Mammary epithelial cell (primary cell): ENCODE measurements around the gene RGN.
"Not testable (repeated sequence)": the region's sequence is repeated elsewhere in the genome, so short reads cannot be mapped to it uniquely, and the experiment has no call there.

Source experiments
- CTCF ChIP-seq, 2 donors: IDR thresholded peaks in 1 of 2; conservative IDR thresholded peaks in 1 of 2; 2 replicates each; pipeline ENCODE4 v1.5.1; 2011 to 2012; ENCODE audit warnings: inconsistent platforms in 2 of 2, low read length in 2 of 2, mild to moderate bottlenecking in 2 of 2, control low read depth in 1 of 2, low read depth in 1 of 2; ENCODE audit not compliant: insufficient read depth in 1 of 2; ENCODE audit errors: extremely low read depth in 1 of 2
- EZH2 ChIP-seq: IDR thresholded peaks from 2 replicates; pipeline ENCODE4 v1.6.1; 2012; ENCODE audit warnings: low read length, inconsistent platforms, borderline replicate concordance

DNA sequence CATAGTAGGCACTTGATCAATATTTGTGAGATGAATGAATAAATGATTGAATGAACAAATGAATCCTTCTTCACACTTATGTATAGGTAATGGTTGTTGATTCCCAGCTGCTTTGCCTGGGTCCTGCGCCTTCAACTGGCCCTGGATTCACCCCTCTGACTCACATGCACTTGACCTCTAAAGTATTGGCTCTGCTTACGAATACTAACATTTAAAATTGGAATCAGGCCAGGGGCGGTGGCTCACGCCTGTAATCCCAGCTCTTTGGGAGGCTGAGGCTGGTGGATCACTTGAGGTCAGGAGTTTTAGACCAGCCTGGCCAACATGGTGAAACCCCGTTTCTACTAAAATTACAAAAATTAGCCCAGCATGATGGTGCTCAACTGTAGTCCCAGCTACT, 57.4 kb downstream of the RGN start:
- not testable (repeated sequence) for TF ChIP-seq CTCF (conservative IDR thresholded peaks at IDR 0.05 in 1 of 2, IDR thresholded peaks at IDR 0.05 in 1 of 2; ENCODE audit: extremely low read depth in 1 of 2, insufficient read depth in 1 of 2, low read depth in 1 of 2, low read length in 2 of 2); EZH2
